Thyroid gland (tissue), 4 donors: ENCODE measurements around the gene KRTAP6-3. TPM values are rescaled to one million over a fixed set of nuclear protein-coding genes. Genes with fewer than 3 reads are reported as not detected.

Source experiments
- DNase-seq, 2 donors: peaks; one replicate each; pipeline ENCODE4 v3.0.0-alpha.2; 2019
- H3K27ac ChIP-seq, 3 donors: fragments of 200-600 bp; sonication (generic); 1 replicate in 2 of 3; 2 replicates in 1 of 3; pipeline ENCODE4 v1.5.1; 2016 to 2019; ENCODE audit warnings: mild to moderate bottlenecking in 1 of 3, moderate library complexity in 1 of 3
- H3K27me3 ChIP-seq: fragments of 200-600 bp; sonication (generic); one replicate; pipeline ENCODE4 v1.5.1; 2019
- H3K36me3 ChIP-seq, 2 donors: fragments of 200-600 bp; sonication (generic); one replicate each; pipeline ENCODE4 v1.5.1; 2016 to 2019
- H3K4me1 ChIP-seq, 2 donors: fragments of 200-600 bp; sonication (generic); one replicate each; pipeline ENCODE4 v1.5.1; 2017 to 2019
- H3K4me3 ChIP-seq, 3 donors: fragments of 200-600 bp; sonication (generic); replicated peaks in 1 of 3; 1 replicate in 2 of 3; 2 replicates in 1 of 3; pipeline ENCODE4 v1.5.1; 2016; ENCODE audit warnings: mild to moderate bottlenecking in 1 of 3
- H3K9me3 ChIP-seq: fragments of 200-600 bp; sonication (generic); one replicate; pipeline ENCODE4 v1.5.1; 2017
- CTCF ChIP-seq, 6 experiments: fragments of 200-600 bp in 3 of 6; fragments of 450-650 bp in 3 of 6; sonication (generic) in 3 of 6; IDR thresholded peaks; one replicate each; pipeline ENCODE4 v1.5.1; 2016 to 2019; ENCODE audit warnings: antibody characterized with exemption in 6 of 6, mild to moderate bottlenecking in 2 of 6, inconsistent platforms in 1 of 6, moderate library complexity in 1 of 6
- POLR2A ChIP-seq, 2 donors: fragments of 450-650 bp; IDR thresholded peaks; one replicate each; pipeline ENCODE4 v1.6.1; 2017; ENCODE audit warnings: antibody characterized with exemption in 2 of 2, mild to moderate bottlenecking in 2 of 2, moderate library complexity in 1 of 2
- WGBS, 2 donors: methylation state at CpG; one replicate each; pipeline ENCODE4 v1.1.5; 2017; 5-methylcytosine and 5-hydroxymethylcytosine counted together
- intact Hi-C: fragments of 100-400 bp; cut with DNase I; formaldehyde crosslinking; loops from one replicate; pipeline ENCODE4 v1.15.1; 2023
- total RNA-seq, 4 donors: library from RNA; depleted of rRNA; stranded (reverse); fragments of >200 nt; gene quantifications; one replicate each; pipeline ENCODE4 v1.2.3, GENCODE V29; 2016

KRTAP6-3 gene
- total RNA-seq, 4 donors from 2014 or later, result not detected

DNA sequence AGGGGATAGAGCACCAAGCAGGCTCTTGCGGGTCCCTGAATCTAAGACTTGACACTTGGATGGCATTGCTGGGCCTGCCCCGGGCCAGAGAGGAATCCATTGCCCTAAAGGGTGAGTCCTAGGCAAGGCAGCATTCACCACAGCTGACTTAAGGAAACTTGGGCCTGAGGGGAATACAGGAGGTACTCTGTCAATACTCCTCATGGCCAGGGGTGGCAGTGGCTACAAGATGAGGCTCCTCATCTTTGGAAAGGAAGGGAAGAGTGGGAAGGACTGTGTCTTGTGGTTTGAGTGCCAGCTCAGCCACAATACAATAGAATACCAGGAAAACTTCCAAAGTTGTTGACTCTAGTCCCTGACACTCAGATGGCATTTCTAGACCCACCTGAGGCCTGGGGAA, 13.7 kb downstream of the KRTAP6-3 start:
- no peaks in the 10 kb centered on the region for H3K36me3 ChIP-seq
- WGBS, 2 donors, result 89 to 100% methylated on average over 2 of the region's 2 CpGs
- intact Hi-C loops, result no loop called here
- no peak overlapping the region for H3K27ac ChIP-seq
- TF ChIP-seq POLR2A (IDR thresholded peaks at IDR 0.05), result no peak
- no peak for TF ChIP-seq CTCF (IDR thresholded peaks at IDR 0.05)
- DNase-seq, result no peak
- no peaks in the 10 kb centered on the region for H3K9me3 ChIP-seq
- H3K4me3 ChIP-seq, result no peak overlapping the region
- no peaks in the 10 kb centered on the region for H3K4me1 ChIP-seq
- no peaks in the 10 kb centered on the region for H3K27me3 ChIP-seq

DNA sequence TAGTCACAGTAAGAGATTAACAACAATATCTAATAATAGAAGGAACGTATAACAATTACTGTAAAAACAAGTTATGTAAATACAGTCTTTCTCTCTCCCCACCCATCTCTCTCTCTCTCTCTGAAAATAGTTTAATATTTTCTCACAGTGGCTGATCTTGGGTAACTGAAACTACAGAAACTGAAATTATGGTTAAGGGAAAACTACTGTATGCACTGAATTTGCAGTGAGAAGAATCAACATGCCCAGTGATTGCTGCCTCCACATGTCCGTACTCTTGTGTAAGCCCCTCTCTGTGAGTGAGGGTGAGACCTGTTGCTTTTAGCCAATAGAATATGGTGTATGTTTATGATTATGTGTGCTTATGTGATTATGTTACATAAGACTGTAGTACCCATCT, 19.9 kb downstream of the KRTAP6-3 start:
- intact Hi-C loops, result no loop called here
- no peak for TF ChIP-seq CTCF (IDR thresholded peaks at IDR 0.05)
- 91 to 97% methylated on average over 2 of the region's 2 CpGs for WGBS, 2 donors

DNA sequence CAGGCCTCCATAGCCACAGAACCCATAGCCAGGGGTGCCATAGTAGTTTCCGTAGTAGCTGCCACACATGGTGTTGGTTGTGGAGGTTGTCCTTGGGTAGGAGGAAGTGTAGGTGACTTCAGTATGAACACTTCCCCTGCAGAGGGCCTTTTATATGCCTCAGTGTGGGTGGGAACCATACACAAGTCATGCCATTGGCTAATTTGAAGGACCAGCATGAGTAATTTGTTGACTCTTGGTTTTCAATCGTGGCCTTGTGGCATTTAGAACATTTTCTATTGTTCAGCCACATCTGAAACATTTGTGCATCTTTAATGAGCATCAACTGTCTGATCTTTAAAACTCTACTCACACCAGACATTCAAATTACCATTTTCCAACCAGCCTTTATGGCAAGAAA, 21.6 kb downstream of the KRTAP6-3 start, which contains the start of gene KRTAP6-1:
TSS of gene KRTAP6-1 (minus strand) at position 95 of the 400 bp plus-strand sequence. CDS start at position 69, 26 bp downstream.
- Histone ChIP-seq H3K4me3 (no peak within 1 kb of the TSS), H3K27ac (no peak within 1 kb of the TSS), H3K9me3 (no peaks in the 10 kb centered on the region), H3K36me3 (no peaks in the 10 kb centered on the region), H3K27me3 (no peaks in the 10 kb centered on the region), H3K4me1 (no peaks in the 10 kb centered on the region)
- TF ChIP-seq CTCF (IDR thresholded peaks at IDR 0.05), result no peak
- TF ChIP-seq POLR2A (IDR thresholded peaks at IDR 0.05), result no peak
- intact Hi-C loops, result no loop called here
- no peak for DNase-seq
- WGBS, 2 donors, result 76 to 77% methylated on average over 2 of the region's 2 CpGs

More for the DNA sequence above, 19.9 kb downstream of the KRTAP6-3 start:
- H3K9me3 ChIP-seq, result no peaks in the 10 kb centered on the region
- DNase-seq, result no peak
- H3K4me3 ChIP-seq, result no peak overlapping the region
- no peaks in the 10 kb centered on the region for H3K36me3 ChIP-seq
- no peaks in the 10 kb centered on the region for H3K4me1 ChIP-seq
- H3K27me3 ChIP-seq, result no peaks in the 10 kb centered on the region
- no peak overlapping the region for H3K27ac ChIP-seq

DNA sequence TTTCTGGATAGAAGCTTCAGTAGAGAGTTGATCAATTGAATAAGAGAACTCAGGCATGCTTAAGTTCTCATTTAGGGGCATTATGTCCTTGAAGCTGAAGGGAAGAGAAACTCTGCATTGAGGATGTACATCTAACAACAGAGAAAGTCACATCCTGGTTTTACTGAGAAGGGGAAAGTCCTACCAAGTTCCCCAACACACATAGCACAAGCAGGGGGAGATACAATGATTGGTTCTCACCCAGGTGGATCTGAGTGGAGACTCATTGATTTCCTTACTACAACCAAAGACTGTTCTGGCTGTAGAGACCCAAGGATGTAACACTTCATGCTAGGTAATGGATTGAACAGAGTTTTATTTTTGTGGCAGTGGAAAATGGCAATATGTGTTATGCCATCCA, 23.0 kb downstream of the KRTAP6-3 start:
- H3K4me3 ChIP-seq, result no peak overlapping the region
- H3K36me3 ChIP-seq, result no peaks in the 10 kb centered on the region
- no peak overlapping the region for H3K27ac ChIP-seq
- H3K27me3 ChIP-seq, result no peaks in the 10 kb centered on the region
- intact Hi-C loops, result no loop called here
- no peaks in the 10 kb centered on the region for H3K9me3 ChIP-seq
- no peaks in the 10 kb centered on the region for H3K4me1 ChIP-seq
- no peak for TF ChIP-seq CTCF (IDR thresholded peaks at IDR 0.05)
- TF ChIP-seq POLR2A (IDR thresholded peaks at IDR 0.05), result no peak
- DNase-seq, result no peak

DNA sequence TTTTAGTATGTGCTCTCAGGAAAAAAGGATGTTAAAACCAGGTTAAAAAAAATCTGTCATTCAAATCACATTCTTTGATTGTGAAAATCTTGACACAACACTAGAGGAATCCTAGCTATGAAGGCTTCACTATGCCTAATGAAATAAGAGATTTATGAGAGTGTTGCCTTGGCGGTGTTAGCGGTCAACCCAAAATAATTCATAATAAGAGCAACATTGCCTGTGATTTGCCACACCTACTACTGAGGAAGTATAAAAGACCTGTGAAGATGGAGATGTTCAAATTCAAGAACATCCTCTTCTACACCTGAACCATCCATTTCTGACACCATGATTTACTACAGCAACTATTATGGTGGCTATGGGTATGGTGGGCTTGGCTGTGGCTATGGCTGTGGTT, 23.9 kb downstream of the KRTAP6-3 start, which contains the start of gene KRTAP20-1:
TSS of gene KRTAP20-1 (plus strand) at position 301 of the 400 bp plus-strand sequence. CDS start at position 331, 30 bp downstream.
- no peak within 1 kb of the TSS for H3K27ac ChIP-seq
- TF ChIP-seq CTCF (IDR thresholded peaks at IDR 0.05) (no peak), POLR2A (IDR thresholded peaks at IDR 0.05) (no peak)
- intact Hi-C loops, result no loop called here
- WGBS, 2 donors, result 96 to 97% methylated on average over 2 of the region's 2 CpGs
- DNase-seq, result no peak
- no peaks in the 10 kb centered on the region for H3K27me3 ChIP-seq
- no peaks in the 10 kb centered on the region for H3K9me3 ChIP-seq
- H3K4me1 ChIP-seq, result no peaks in the 10 kb centered on the region
- H3K4me3 ChIP-seq, result no peak within 1 kb of the TSS
- H3K36me3 ChIP-seq, result no peaks in the 10 kb centered on the region
